Measurements from ENCODE around the gene LKAAEAR1. TPM values are rescaled to one million over a fixed set of nuclear protein-coding genes. Genes with fewer than 3 reads are reported as not detected.

The LKAAEAR1 gene
- total and polyA plus RNA-seq, 2 of the 13 experiments (the other 11 are each of a cell fraction or from before 2014, with no cell fraction given) = not detected

- TF ChIP-seq, protein P1, sequence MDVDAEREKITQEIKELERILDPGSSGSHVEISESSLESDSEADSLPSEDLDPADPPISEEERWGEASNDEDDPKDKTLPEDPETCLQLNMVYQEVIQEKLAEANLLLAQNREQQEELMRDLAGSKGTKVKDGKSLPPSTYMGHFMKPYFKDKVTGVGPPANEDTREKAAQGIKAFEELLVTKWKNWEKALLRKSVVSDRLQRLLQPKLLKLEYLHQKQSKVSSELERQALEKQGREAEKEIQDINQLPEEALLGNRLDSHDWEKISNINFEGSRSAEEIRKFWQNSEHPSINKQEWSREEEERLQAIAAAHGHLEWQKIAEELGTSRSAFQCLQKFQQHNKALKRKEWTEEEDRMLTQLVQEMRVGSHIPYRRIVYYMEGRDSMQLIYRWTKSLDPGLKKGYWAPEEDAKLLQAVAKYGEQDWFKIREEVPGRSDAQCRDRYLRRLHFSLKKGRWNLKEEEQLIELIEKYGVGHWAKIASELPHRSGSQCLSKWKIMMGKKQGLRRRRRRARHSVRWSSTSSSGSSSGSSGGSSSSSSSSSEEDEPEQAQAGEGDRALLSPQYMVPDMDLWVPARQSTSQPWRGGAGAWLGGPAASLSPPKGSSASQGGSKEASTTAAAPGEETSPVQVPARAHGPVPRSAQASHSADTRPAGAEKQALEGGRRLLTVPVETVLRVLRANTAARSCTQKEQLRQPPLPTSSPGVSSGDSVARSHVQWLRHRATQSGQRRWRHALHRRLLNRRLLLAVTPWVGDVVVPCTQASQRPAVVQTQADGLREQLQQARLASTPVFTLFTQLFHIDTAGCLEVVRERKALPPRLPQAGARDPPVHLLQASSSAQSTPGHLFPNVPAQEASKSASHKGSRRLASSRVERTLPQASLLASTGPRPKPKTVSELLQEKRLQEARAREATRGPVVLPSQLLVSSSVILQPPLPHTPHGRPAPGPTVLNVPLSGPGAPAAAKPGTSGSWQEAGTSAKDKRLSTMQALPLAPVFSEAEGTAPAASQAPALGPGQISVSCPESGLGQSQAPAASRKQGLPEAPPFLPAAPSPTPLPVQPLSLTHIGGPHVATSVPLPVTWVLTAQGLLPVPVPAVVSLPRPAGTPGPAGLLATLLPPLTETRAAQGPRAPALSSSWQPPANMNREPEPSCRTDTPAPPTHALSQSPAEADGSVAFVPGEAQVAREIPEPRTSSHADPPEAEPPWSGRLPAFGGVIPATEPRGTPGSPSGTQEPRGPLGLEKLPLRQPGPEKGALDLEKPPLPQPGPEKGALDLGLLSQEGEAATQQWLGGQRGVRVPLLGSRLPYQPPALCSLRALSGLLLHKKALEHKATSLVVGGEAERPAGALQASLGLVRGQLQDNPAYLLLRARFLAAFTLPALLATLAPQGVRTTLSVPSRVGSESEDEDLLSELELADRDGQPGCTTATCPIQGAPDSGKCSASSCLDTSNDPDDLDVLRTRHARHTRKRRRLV (CRISPR knock-in tag; IDR thresholded peaks at IDR 0.05) = peak; percentile 70; the same call in 1 of the 2 replicates
- TF ChIP-seq, protein P2, sequence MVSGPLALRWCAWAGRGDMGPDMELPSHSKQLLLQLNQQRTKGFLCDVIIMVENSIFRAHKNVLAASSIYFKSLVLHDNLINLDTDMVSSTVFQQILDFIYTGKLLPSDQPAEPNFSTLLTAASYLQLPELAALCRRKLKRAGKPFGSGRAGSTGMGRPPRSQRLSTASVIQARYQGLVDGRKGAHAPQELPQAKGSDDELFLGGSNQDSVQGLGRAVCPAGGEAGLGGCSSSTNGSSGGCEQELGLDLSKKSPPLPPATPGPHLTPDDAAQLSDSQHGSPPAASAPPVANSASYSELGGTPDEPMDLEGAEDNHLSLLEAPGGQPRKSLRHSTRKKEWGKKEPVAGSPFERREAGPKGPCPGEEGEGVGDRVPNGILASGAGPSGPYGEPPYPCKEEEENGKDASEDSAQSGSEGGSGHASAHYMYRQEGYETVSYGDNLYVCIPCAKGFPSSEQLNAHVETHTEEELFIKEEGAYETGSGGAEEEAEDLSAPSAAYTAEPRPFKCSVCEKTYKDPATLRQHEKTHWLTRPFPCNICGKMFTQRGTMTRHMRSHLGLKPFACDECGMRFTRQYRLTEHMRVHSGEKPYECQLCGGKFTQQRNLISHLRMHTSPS (CRISPR knock-in tag; IDR thresholded peaks at IDR 0.05; ENCODE audit: low read depth) = 0 out of 2 replicates have a peak, but pooled peaks have one; percentile 8
- TF ChIP-seq ESRRA (CRISPR knock-in tag; IDR thresholded peaks at IDR 0.05; ENCODE audit: low read depth) (no peak), ZNF251 (CRISPR knock-in tag; IDR thresholded peaks at IDR 0.05) (0 out of 2 replicates have a peak, but pooled peaks have one; percentile 75), ZNF607 (CRISPR knock-in tag; IDR thresholded peaks at IDR 0.05; ENCODE audit: borderline replicate concordance) (peak; percentile 83; the same call in 1 of the 2 replicates), ZFP37 (CRISPR knock-in tag; IDR thresholded peaks at IDR 0.05; ENCODE audit: borderline replicate concordance) (0 out of 2 replicates have a peak, but pooled peaks have one; percentile 19), PHF8 (CRISPR knock-in tag; IDR thresholded peaks at IDR 0.05) (peak; percentile 56), ZNF609 (CRISPR knock-in tag; IDR thresholded peaks at IDR 0.05; ENCODE audit: borderline replicate concordance) (peak; percentile 63), AFF4 (CRISPR knock-in tag; IDR thresholded peaks at IDR 0.05) (no peak; the same call in 1 of the 2 replicates), RCOR2 (CRISPR knock-in tag; IDR thresholded peaks at IDR 0.05) (no peak), HNRNPH1 (optimal IDR thresholded peaks at IDR 0.05; ENCODE audit: low read depth, low read length) (no peak)
Measured at GRCh38 chr20:64056889-64057627, 27.1 kb downstream of the LKAAEAR1 start (continued).

All from HepG2 (cell line).